NCI-H345 (cell line): ENCODE data around the gene CLEC4G.

Source experiments
- DNase-seq: peaks from one replicate; lab custom pipeline; 2025; lab: John Stamatoyannopoulos, UW

Gene CLEC4G

DNA sequence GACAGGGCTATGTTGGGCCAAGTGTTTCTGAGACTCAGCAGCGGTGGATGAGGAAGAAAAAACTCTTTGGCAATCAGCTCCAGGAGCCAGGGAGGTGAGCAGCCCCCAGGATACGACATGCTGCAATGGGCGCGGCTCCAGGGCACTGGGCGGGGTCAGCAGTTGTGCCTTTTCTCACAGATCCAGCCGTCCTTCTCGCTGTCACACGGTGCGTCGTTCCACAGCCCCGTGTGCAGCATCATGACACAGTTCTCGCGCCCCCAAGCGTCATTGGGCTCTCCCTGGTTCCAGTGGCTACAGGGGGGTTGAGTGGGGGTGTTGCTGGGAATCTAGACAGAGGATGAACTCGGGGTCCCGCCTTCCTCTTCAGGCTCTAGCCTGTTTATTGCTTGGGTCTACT is 2.7 kb downstream of the CLEC4G start:
- DNase-seq = no peak

GRCh38 chr19:7725791-7726190 is 6.1 kb downstream of the CLEC4G start:
- DNase-seq = no peak

- no peak for DNase-seq
These were observed 9.7 kb downstream of the CLEC4G start for GRCh38 chr19:7722231-7722651.

- no peak for DNase-seq
These were observed 11.6 kb downstream of the CLEC4G start for GRCh38 chr19:7720351-7720750.

DNA sequence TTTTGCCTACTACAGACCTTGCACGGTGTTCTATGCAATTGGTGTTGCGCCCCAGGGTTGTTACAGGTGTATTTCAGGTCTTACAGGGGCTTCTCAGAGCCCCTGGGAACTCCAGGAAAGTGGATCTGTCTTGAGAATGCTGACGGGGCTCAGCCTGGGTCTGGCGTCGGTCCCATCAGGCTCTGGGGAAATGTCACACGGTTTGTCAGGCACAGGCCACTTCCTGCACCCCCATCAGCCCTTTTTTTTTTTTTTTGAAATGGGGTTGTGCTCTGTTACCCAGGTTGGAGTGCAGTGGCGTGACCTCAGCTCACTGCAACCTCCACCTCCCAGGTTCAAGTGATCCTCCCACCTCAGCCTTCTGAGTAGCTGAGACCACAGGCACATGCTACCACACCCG is 13.2 kb downstream of the CLEC4G start:
- DNase-seq = no peak

DNA sequence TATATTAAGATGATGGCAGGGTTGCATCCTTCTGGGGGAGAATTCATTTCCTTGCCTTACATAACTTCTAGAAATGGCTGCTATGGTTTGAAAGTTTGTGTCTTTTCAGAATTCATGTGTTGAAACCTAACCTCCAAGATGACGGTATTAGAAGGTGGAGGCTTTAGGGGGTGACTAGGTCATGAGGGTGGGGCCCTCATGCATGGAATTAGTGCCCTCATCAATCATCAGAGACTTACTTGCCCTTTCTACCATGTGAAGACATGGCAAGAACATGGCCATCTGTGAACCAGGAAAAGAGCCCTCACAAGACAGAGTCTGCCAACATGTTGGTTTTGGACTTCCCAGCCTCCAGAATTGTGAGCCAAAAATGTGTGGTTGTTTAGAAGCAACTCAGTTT is 15.1 kb downstream of the CLEC4G start:
- no peak for DNase-seq

DNA sequence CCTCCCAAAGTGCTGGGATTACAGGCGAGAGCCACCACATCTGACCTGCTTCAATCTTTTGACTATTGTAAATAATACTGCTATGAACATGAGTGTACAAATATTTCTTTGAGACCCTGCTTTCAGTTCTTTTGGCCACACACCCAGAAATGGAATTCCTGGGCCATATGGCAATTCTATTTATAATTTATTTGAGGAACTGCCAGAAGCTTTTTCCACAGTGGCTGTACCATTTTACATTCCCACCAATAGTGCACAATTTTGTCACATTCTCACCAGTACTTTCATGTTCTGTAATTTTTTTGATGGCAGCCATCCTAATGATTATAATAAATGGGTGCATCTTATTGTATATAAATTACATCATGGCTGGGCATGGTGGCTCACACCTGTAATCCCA is 16.2 kb downstream of the CLEC4G start:
- DNase-seq = no peak

GRCh38 chr19:7710616-7711015 is 21.3 kb downstream of the CLEC4G start:
- no peak for DNase-seq

- no peak for DNase-seq
These were observed 21.9 kb downstream of the CLEC4G start for GRCh38 chr19:7709932-7710460.

DNA sequence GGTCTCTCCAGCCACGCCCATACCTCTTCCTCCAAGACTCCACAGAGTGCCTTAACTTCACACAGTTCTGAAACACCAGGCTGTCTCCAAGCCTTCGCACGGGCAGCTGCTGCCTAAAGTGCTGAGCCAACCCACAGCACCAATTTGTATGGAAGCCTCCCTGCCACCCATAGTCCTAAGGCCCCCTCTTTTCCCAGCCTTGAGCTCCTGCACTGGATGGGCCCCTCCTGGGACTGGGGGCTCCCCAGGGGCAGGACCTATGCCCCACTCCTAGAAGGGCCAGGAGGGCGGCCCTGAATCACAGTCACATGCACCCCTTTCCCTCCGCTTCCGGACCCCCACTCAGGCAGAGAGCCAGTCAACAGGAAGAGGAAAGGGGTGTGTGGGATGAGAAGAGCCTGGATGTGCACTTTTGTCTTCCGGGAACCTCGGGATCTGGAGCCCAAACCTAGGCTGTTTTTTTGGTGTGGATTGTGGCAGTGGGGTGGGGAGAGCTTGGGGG is 24.9 kb downstream of the CLEC4G start:
- no peak for DNase-seq

DNA sequence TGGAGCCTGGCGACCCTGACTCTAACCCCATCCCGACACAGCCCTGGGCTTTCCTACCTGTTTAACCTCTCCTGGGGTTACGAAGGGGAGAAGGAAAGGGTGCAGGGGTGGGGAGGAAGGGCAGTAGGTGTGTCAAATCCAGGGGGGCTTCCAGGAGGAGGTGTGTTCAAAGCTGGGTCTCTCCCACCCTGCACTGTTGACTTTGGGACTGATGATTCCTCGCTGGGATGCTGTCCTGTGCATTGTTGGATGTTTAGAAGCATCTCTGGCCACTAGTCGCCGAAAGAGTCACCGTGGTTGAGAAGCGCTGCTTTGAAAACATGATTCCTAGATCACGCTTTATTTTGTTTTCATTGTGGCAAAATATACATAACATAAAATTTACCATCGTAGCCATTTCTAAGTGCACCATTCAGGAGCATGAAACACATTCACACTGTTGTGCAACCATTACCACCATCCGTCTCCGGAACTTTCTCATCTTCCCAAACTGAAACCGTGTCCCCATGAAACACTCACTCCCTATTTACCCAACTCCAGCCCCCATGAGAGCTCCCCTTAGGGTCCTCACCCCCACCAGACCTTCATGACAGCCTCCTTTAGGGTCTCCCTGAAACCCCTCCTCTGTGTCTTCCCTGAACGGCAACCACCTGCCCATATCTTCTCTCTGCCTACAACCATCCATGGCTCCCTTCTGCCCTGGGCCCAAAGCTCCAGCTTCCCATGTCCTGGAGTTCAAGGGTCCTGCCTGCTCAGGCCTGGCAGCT is 25.5 kb downstream of the CLEC4G start:
- DNase-seq = no peak

DNA sequence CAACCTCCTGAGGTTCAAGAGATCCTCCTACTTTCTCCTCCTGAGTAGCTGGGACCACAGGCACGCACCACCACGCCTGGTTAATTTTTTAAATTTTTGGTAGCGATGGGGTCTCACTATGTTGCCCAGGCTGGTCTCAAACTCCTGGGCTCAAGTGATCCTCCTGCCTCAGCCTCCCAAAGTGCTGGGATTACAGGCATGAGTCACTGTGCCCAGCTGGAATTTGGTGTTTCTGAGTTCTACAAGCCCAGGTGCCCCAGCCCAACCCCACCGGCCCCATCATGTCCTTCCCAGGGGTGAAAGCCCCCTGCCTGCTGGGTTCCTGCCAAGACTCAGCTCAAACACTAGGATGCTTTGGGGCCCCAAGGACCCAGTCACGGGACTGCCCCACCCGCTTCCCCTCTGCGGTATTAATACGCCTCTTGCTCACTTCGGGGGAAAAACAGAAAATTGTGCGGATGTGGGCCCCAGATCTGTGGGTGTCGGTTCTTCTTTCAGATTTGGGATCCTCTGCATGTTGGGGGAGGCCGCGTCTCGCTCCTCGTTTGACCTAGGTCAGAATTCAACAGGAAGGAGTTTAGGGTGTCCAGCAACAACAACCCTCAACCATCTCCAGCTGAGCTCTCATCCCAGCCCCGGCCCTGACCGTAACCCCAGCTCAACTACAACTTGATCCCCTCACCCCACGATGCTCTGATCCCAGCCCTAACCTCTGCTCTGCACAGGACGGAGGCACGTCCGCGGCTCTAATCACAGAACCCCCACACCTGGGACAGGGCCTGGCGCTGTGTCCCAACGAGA is 26.3 kb downstream of the CLEC4G start:
- no peak for DNase-seq

- DNase-seq = no peak
These were observed 27.4 kb downstream of the CLEC4G start for GRCh38 chr19:7704280-7705060.

- DNase-seq = no peak
These were observed 28.6 kb downstream of the CLEC4G start for GRCh38 chr19:7703332-7703731.

DNA sequence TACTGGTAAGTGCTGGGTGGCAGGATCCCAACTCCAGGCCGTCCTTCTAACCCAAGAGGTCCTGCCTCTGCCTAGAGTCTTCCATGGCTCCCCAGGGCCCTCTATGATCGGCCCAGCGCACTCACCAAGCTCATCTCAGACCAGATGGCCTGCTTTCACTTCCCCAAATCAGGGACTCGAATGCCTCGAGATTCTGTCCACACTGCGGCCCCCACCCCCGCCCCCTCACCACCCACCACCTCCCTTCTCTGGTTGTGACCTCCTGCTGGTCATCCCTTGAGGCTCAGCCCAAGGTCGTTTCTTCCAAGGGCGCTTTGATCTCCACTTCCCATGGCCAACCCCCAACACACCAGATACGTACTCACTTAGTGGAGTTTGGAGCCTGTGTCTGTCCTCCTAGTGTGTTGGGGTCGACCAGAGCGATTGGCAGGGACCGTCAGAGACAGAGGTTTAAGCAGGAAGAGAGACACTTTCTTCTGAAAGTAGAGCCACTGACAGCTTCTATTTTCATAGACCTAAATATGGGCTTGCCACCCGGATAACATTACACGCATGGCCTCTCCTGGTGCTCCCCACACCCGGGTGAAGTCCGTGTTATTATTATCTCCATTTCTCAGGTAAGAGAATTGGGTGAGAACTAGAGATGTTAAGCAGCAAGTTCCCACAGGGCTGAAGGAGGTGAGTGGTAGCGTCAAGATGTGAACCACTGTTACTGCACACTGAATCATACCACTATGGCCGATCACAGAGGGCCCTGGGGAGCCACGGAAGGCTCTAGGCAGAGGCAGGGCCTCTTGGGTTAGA is 30.1 kb downstream of the CLEC4G start, which contains the start of gene FCER2:
Gene FCER2 (minus strand): TSS at position 478 of the 804 bp plus-strand sequence. CDS start 2,371 bp downstream, outside the sequence.
- DNase-seq = no peak

GRCh38 chr19:7701049-7701653 is 30.8 kb downstream of the CLEC4G start:
- DNase-seq = no peak

- no peak for DNase-seq
These were observed 32.2 kb downstream of the CLEC4G start for GRCh38 chr19:7699417-7700401.

DNA sequence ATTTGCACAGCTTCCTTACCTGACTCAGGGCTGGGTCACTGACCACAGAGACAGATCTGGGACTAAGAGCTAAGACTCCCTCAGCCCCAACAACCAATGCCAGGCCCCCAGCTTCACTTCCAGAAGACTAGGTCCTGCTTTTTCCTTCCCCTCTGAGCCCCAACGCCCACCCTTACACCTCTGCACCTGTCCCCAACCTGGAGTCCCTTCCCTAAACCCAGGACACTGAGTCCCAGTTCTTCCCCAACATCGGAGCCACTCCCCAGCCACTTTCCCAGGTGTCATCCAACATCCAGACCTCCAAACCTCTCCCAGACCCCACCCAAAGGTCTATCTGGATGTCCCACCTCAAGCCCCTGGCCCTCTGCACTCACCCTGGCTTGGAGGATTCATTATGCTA is 32.9 kb downstream of the CLEC4G start:
- no peak for DNase-seq

DNA sequence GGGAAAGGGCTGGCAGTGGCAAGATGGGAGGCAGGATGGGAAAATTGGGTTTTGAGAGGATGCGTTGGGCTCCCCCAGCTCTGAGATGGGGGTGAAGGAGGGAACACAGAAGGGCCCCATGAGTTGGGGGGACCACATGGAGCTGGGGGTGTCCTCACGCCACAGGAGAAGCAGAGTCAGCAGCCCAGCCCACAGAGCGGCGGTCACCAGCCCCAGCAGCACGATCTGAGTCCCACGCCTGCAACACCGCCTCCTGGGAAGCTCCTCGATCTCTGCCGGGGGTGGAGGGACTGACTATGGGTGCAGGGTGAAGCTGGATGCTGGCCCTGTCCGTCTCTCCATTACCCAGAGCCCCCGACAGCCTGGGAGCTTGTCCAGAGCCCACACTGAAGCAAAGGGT is 33.3 kb downstream of the CLEC4G start:
- DNase-seq = no peak
